GM19468 (cell line): ENCODE measurements around the gene BOLA3.
"Not testable (repeated sequence)": the region's sequence is repeated elsewhere in the genome, so short reads cannot be mapped to it uniquely, and the experiment has no call there.

Experiments
- ATAC-seq: cut with Tn5 transposase; IDR thresholded peaks from one replicate; pipeline ENCODE4 v1.9.1; 2021; ENCODE audit warnings: mild to moderate bottlenecking, moderate library complexity, moderate number of reproducible peaks; ENCODE audit not compliant: unreplicated experiment; ENCODE audit errors: extremely low read depth

The BOLA3 gene

DNA sequence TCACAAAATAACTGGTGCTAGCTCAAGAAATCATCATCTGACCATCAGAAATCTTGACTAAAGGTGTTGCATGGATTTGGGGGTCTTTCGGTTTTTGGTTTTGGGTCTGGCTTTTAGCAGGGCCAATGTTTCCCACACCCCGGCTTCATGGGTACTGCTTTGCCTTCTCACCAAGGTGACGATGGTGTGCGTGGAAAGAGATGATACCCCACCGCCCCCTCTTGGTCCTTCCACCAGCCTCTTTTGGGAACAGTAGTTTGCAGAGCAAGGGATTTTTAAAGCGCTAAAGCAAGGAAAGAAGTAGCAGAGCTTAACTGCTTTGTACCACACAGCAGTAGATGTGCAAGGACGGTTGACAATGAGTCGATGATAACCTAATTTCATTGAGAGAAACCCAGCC, 42.3 kb downstream of the BOLA3 start:
- ATAC-seq = no peak

DNA sequence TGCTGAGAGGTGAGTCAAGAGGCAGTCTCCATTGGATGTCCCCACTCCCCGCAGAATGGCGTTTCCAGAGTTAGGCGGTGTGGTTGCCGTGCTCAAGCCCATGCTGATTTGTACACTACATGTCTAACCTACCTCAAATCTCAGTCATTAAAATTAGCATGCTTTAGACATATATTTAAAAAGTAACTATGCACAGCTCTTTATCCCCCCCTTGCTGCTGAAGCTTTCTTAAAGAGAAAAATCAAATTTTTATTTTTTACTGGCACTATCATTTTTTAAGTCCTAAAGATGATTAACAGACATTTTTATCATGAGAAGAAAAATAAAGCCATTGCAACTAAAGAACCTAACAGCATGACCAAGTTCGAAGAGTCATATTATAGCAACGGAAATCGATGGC, 42.9 kb downstream of the BOLA3 start:
- no peak for ATAC-seq

DNA sequence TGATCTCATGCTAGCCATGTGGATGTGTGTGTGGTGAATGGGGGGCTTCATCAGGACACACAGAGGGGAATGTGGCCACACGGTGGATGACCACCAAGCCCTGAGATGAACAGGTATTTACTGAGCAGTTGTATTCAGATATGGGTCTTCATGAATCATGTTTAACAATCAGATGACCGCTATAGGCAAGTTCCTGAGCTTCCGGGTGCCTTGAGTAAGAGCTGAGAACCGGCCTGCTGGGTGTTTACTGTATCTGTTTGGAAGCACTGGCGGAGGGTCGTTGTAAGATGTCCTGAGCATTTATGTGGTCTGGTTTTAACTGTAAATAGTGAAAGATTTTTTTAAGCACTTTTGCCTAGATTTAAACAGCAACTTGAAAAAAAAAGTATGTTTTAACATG, 43.9 kb downstream of the BOLA3 start:
- no peak for ATAC-seq

DNA sequence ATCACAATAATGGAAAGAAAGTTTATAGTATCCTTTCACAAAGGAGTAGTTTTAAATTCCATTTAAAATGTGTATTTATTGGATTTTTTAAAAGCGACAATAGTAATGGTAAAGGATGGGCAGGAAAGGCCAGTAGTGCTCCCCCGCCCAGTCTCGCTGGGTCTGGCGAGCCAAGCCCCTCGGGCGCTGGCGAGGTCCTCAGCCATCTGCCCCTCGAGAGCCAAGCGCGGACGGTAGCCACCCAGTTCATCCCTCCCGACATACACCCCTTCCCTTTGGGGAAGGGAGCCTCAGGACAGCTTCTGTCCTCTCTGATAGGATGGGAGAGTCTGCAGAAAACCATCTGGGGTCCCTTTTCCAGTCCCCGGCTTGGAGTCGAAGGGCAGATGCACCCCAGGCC, 45.2 kb downstream of the BOLA3 start:
- ATAC-seq = no peak

DNA sequence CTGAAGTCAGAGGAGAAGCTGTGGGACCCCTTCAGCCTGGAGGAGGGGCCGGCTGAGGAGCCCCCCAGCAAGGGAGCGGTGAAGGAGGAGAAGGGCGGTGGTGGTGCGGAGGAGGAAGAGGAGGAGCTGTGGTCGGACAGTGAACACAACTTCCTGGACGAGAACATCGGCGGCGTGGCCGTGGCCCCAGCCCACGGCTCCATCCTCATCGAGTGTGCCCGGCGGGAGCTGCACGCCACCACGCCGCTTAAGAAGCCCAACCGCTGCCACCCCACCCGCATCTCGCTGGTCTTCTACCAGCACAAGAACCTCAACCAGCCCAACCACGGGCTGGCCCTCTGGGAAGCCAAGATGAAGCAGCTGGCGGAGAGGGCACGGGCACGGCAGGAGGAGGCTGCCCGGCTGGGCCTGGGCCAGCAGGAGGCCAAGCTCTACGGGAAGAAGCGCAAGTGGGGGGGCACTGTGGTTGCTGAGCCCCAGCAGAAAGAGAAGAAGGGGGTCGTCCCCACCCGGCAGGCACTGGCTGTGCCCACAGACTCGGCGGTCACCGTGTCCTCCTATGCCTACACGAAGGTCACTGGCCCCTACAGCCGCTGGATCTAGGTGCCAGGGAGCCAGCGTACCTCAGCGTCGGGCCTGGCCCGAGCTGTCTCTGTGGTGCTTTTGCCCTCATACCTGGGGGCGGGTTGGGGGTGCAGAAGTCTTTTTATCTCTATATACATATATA, 46.0 kb downstream of the BOLA3 start:
- no peak for ATAC-seq

DNA sequence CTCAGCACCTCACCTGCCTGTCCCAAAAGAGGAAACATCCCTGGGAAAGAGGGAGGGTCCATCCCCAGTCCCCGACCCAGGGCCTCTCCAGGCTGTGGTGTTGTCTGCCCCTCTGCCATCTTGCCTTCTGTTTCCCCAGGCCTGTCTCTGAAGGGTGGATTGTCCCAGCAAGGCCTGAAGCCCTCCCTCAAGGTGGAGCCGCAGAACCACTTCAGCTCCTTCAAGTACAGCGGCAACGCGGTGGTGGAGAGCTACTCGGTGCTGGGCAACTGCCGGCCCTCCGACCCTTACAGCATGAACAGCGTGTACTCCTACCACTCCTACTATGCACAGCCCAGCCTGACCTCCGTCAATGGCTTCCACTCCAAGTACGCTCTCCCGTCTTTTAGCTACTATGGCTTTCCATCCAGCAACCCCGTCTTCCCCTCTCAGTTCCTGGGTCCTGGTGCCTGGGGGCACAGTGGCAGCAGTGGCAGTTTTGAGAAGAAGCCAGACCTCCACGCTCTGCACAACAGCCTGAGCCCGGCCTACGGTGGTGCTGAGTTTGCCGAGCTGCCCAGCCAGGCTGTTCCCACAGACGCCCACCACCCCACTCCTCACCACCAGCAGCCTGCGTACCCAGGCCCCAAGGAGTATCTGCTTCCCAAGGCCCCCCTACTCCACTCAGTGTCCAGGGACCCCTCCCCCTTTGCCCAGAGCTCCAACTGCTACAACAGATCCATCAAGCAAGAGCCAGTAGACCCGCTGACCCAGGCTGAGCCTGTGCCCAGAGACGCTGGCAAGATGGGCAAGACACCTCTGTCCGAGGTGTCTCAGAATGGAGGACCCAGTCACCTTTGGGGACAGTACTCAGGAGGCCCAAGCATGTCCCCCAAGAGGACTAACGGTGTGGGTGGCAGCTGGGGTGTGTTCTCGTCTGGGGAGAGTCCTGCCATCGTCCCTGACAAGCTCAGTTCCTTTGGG, 47.2 kb downstream of the BOLA3 start:
- ATAC-seq = no peak

DNA sequence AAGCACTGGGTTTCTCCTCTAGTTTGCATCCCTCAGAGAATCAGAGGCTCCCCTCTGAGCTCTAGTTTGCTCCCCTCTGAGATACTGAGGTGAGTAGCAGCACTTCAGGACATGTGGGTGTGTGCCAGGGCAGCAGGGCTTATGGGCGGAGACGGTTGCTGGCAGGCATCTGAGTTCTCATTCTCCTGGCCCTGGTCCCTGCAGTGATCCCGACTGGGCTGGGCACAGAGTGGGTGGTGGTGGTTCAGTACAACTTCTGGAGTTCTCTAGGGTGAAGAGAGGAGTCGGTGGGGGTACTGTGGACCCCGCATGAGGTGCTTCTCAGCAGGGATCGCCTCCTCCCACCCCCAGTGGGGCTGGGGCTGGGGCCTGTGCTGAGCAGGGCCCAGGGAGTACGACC, 47.9 kb downstream of the BOLA3 start:
- no peak for ATAC-seq

DNA sequence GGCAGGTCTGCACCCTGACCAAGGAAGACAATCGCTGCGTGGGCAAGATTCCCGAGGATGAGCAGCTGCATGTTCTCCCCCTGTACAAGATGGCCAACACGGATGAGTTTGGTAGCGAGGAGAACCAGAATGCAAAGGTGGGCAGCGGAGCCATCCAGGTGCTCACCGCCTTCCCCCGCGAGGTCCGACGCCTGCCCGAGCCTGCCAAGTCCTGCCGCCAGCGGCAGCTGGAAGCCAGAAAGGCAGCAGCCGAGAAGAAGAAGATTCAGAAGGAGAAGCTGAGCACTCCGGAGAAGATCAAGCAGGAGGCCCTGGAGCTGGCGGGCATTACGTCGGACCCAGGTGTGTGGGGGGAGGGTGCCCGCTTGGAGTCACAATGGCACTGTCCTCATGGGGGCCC, 48.4 kb downstream of the BOLA3 start:
- no peak for ATAC-seq

DNA sequence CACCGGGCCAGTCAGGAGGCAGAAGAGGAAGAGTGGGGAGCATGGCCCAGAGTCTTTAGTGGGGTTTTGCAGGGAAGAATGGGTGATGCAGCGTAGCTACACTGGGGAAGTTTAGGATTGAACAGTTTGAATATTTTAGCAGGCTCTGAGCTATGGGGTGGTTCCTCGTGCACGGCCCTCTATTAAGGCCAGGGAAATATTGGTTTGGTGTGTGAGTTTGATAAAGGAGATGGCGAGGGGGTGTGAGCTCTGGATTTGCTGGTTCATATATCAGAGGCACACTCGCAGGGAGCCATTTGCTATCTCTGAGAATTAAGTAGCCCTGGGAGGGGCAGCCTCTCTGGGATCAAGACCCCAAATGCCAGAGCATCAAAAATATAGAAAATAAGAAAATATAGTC, 50.1 kb downstream of the BOLA3 start:
- ATAC-seq = no peak

DNA sequence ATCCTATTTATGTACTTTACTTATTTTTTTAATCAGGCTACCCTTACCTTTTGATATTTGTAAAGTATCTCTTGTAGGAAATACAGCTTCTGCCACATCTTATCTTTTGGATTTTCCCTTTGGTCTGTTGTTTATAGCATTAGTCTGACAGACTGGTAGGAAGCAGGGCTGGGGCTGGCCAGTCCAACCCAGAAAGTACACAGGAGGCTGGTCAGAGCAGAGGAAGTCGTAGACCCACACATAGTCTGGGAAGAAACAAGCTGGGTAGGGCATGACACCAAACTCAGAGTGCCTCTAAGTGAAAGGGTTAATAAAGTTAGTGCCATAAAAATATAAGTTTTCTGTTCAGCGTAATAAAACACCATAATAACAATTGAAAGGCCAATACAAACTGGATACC, 51.7 kb downstream of the BOLA3 start:
- no peak for ATAC-seq

DNA sequence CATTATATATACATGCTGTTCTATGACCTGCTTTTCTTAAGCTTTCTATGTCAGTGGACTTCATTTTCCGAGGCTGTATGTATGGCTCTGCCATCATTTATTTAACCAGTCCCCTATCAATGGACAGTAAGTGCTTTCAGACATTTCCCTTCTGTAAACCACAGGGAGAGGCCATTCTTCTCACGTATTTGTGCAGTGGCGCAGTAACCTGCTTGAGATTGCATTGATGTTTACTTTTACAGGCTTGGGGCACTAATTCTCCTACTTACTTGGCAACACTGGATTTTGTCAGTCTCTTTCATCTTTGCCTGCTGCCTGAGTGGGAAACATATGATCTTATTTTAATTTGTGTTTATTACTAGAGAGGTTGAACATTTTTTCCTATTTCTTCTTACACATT, 52.1 kb downstream of the BOLA3 start:
- ATAC-seq = no peak

DNA sequence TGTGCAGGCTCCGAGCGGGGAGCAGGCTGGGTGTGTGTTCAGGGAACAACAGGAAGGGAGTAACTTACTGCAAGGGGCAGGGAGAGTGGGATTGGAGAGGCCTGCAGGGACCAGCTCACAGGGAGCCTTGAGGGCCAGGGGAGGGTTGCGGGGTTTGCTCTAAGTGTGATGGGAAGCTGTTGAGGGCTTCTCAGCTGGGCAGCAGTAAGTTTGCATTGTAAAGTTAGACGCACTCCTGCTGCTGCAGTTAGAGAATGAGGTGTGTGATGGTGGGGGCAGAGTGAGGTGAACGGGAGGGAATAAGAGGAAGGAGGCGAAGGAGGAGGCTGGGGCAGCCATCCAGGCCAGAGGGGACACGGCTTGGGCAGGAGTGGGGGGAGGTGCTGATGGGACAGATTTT, 53.4 kb downstream of the BOLA3 start:
- no peak for ATAC-seq

DNA sequence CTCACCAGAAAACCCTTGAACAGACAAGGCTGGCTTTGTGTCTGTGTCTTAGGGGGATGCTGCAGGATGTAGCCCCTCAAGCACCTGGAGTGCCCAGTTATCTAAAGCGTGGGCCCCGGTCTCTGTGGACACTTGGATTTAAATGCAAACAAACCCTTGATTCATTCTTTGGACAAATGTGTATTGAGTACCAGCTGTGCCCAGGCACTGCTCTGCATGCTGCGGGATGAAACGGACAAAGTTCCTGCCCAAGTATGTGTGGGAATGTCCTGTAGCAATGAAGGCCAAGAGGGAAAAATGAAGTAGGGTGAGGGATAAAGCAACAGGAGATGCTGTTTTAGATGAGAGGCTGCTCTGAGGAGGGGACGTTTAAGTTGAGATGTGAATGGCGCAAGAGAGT, 53.9 kb downstream of the BOLA3 start:
- no peak for ATAC-seq

DNA sequence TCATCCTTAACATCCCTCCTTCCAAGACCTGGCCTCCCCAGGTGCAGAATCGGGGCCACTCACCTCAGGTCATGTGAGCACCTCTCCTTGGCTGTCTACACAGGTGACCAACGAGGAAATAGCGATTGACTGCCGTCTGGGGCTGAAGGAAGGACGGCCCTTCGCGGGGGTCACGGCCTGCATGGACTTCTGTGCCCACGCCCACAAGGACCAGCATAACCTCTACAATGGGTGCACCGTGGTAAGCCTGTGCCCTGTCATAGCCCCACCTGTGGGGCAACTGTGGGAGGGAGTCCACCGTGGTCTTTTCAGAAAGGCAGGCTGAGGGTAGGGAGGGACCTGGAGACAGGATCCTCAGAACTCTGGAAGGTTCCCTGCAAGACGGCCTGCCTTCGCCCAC, 54.3 kb downstream of the BOLA3 start:
- no peak for ATAC-seq

DNA sequence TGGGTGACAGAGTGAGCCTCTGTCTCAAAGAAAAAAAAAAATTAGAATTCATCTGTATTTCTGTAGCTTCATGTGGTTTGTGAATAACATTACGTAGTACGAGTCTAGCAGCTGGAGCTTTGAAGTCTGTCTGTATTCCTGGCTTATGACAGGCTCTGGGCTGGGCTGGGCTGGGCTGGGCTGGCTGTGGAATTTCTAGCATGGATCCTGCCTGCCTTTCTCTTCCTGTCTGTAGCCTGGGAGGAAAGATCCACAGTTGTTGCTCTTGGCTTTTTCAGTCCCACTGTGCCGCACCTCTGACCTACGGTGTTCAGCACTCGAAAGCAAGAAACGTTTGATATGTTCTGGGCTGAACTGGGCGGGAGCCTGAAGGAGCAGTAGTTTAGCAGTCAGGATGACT, 55.4 kb downstream of the BOLA3 start:
- ATAC-seq = no peak

DNA sequence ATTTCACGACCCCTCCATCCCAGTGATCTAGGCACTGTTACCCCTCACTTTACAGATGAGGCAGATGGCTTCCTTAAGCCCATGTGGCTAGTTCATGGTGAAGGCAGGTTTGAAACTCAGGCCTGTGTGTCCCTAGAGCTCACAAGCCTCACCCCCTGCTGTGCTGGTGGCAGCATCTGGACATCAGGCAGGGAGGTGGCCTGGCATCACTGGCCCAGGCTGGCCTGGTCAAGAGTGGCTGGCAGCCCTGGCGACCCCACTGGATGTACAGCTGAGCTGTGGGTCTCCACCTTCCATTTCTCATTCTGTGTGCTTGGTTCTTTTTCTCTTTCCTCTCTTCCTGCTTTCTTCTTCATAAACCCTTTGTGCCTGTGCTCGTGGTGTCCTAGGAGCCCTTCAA, 56.3 kb downstream of the BOLA3 start:
- ATAC-seq = no peak

DNA sequence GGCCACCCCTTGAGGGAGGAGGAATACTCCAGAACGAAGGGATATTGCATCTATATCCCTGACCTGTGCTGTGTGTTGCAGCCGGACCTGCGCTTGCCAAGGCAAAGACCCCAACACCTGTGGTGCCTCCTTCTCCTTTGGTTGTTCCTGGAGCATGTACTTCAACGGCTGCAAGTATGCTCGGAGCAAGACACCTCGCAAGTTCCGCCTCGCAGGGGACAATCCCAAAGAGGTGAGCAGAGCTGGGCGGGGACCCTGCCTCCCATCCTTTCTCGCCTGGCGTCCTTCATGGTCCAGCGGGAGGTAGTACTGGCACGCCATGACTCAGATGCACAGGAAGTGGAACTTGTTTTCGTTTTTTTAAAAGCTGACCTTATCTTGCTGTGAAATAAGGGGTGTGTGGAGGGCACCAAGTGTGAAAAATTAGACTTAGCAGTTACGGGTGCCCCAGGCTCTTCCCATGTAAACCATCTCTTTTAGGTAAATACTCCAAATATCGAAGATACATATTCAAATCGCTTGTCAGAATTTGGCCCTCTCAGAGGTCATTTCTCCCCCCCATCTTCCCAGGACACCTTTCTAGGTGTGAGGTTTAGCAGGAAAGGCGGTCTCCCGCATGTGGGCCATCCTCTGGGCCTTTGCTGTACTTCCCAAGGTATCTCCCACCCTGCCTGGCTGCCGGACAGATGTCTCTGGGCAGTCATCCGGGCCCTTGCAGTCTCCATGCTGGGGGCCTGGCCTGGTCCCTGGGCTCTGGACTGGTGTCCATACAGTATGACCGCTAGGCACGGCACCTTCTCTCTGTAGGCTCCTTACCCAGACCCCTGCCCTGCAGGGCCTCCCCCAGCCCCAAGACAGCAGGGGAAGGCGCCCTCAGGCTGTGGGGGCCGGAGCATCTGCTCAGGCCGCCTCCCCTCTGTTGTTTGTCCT, 57.6 kb downstream of the BOLA3 start:
- no peak for ATAC-seq

DNA sequence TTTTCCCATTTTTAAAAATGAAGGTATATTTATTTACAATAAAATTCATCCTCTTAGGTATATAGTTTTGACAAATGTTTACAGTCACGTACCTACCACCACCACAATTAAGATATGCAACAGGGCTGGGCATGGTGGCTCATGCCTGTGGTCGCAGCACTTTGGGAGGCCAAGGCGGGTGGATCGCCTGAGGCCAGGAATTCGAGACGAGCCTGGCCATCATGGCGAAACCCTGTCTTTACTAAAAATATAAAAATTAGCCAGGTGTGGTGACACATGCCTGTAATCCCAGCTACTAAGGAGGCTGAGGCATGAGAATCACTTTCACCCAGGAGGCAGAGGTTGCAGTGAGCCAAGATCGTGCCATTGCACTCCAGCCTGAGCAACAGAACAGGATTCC, 59.0 kb downstream of the BOLA3 start:
- ATAC-seq = not testable (repeated sequence)

DNA sequence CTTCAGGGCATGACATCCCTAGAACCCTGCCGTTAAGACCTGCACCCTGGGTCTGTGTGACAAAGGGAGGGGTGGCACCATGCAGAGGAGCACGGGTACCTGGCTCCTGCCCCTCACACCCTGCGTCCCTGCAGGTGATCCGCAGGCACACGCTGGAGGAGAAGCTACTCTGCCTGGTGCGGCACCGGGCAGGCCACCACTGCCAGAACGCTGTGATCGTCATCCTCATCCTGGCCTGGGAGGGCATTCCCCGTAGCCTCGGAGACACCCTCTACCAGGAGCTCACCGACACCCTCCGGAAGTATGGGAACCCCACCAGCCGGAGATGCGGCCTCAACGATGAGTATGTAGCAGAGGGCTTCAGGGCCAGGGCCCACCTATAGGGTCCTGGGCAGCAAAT, 60.0 kb downstream of the BOLA3 start:
- ATAC-seq = no peak

DNA sequence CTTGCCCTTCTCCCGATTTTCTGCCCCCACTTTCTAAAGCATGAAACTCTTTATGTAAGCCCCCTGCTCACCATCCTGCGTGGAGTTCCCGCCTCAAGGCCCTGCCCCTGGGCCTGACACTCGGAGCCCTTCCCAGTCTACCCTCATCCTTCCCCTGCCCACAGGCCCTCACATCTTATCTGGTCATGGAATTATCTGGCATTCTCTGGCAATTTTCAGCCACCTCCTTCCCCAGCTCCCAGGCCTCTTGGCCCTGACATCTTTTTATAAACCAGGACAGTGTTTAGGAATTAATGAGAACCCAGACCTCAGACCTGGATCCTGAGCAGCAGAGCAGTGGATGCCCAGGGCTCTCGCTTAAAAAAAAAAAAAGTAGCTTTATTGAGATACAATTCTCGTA, 61.7 kb downstream of the BOLA3 start:
- ATAC-seq = no peak
